Dedifferentiated amniotic fluid mesenchymal stem cell (primary cell): ENCODE measurements around the gene DHX35.
A peak's percentile ranks its signal among the peaks of the same experiment; 100 is the strongest.

ENCODE experiments used
- DNase-seq: peaks from one replicate; pipeline ENCODE4 v3.0.0-alpha.2; 2016; ENCODE audit errors: extremely low spot score

Gene DHX35, protein sequence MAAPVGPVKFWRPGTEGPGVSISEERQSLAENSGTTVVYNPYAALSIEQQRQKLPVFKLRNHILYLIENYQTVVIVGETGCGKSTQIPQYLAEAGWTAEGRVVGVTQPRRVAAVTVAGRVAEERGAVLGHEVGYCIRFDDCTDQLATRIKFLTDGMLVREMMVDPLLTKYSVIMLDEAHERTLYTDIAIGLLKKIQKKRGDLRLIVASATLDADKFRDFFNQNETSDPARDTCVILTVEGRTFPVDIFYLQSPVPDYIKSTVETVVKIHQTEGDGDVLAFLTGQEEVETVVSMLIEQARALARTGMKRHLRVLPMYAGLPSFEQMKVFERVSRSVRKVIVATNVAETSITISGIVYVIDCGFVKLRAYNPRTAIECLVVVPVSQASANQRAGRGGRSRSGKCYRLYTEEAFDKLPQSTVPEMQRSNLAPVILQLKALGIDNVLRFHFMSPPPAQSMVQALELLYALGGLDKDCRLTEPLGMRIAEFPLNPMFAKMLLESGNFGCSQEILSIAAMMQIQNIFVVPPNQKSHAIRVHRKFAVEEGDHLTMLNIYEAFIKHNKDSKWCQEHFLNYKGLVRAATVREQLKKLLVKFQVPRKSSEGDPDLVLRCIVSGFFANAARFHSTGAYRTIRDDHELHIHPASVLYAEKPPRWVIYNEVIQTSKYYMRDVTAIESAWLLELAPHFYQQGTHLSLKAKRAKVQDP

DNA sequence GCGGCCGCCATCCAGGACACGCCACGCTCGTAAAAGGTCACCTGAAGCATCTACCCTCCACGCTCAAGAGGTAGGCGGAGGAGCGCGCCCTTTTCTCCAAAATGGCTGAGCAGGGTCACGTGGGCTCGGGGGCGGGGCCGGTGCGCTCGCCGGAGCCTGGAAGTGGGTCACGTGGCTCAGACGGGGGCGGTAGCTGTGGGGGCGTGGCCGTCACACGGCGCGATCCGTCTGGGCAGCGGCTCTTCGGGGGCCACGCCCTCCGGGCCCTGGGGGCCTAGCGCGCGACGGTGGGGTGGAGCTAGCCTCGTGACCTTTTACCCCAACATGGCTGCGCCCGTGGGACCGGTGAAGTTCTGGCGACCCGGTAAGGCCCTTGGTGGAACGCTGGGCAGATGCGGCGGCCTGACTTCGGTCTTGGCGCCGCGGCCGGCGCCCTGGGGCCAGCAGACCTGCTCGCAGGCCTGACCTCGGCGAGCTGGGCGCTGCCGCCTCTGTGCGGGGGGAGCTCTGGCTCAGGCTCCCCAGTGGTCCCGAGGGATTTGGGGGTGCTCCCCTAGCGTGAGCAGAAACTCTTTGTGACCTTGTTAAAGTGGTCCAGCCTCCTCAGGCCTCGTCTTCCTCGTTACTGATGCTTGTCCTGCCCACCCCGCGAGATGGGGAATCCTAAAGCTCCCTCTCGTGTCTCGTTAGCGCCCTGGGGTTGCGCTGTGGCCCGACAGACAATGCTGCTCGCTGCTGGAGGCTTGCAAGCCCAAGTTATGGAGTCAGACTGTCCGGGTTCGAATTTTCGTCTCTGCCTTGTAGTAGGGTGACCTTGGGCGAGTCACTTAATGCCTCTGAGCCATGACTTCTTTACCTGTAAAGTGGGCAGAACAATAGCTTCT is at the start of gene DHX35:
DHX35 (plus strand) TSS at position 301 of the 884 bp plus-strand sequence; CDS start at position 325, 24 bp downstream.
- DNase-seq, result peak; percentile 94

DNA sequence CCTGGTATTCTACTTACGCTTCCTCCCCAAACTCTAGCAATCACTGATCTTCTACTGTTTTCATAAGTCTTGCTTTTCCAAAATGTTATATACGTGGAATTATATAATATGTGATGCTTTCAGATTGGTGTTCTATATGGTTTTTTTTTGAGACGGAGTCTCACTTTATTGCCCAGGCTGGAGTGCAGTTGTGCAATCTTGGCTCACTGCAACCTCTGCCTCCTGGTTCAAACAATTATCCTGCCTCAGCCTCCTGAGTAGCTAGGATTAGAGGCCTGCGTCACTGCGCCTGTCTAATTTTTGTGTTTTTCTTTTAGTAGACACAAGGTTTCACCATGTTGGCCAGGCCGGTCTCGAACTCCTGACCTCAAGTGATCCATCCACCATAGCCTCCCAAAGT is 46.8 kb upstream of the DHX35 start:
- no peak for DNase-seq

DNA sequence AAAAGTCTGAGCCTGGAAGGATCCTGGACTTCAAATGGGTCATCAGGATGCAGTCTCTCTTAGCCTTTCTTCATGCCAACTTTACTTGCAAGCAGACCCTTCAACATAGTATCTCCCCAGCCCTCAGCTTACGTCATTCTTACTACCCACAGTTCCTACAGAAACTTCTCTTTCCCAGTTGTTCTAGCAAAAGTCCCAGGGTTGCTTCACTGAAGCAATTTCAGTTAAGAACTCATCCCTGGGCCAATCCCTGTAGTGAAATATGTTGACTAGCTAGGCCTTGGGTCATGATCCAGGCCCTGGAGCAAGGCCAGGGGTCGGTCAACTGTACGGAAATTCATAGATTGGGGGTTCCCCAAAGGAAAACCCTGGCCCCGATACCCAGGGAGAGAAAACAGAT is 44.5 kb upstream of the DHX35 start:
- DNase-seq, result no peak

DNA sequence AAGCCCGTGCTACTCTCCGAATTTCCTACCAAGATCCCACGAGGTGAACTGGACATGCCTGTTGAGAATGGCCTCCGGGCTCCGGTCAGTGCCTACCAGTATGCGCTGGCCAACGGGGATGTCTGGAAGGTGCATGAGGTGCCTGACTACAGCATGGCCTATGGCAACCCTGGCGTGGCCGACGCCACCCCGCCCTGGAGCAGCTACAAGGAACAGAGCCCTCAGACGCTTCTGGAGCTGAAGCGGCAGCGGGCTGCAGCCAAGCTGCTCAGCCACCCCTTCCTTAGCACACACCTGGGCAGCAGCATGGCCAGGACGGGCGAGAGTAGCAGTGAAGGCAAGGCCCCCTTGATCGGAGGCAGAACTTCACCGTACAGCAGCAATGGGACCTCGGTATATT is 44.0 kb upstream of the DHX35 start:
- DNase-seq, result no peak

DNA sequence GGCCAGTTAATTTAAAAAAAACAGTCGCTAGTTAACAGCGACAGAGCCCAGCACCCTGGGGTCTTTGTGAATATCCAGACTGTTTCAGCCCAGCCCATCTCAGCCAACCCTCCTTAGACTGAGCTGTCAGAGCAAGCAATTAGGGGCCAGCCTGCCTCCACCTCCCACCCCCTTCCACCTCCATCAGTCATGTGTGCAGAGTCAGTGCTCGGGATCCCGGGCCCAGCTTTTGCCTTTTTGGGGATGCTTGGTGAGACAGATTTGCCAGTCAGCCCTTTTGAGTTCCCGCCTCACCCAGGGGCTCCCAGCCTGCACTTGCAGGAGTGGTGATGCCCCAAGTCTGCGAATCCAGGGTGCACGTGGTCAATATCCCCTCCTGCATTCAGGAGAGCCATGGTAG is 42.5 kb upstream of the DHX35 start:
- DNase-seq, result no peak

DNA sequence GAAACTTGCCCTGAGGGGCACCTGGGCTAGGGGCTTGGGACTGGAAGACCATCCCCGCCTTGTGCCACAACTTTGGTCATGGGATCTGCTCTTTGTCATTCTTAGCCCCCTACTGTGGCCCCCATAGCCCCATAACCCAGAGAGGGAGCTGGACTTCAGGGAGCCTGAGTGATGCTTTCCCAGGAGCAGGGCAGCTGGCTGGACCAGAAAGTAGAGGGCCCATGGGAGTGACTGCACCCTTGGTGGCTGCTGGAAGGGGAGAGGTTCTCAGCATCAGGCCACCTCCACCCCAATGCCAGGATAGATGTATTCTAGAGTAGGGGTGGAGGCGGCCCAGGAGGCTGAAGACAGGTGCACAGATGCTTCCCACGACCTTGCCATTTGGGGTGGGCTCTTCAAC is 41.7 kb upstream of the DHX35 start:
- no peak for DNase-seq

DNA sequence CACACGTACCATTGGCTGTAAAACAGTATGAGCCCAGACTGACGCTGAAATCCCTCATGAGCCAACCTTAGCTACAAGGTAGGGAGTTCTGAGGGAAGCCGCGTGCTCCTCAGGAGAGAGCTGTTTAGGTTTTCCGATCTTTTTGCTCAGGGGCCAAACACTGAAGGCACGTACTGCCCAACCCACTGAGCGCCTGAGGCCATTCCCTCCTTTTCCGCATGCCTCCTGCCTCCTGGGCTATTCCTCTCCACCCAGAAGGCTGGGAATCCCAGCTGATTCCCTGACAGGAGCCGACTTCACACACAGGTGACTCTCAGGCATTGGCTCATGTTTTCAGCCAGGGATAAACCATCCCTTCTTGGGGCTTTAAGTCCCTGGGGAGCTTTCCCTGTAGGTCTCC is 41.3 kb upstream of the DHX35 start:
- DNase-seq, result no peak

DNA sequence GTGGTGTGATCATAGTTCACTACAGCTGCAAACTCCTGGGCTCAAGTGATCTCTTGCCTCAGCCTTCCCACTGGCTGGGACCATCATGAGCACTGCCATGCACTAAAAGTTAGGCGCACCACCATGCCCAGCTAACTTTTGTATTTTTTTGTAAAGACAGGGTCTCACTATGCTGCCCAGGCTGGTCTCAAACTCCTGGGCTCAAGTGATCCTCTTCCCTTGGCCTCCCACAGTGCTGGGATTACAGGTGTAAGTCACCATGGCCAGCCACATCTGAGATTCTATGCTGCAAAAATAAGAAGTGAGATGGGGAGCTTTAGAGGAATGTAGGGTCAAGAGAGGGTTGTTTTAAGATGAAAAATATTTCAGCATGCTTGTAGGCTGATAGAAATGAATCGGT is 37.4 kb upstream of the DHX35 start:
- no peak for DNase-seq

DNA sequence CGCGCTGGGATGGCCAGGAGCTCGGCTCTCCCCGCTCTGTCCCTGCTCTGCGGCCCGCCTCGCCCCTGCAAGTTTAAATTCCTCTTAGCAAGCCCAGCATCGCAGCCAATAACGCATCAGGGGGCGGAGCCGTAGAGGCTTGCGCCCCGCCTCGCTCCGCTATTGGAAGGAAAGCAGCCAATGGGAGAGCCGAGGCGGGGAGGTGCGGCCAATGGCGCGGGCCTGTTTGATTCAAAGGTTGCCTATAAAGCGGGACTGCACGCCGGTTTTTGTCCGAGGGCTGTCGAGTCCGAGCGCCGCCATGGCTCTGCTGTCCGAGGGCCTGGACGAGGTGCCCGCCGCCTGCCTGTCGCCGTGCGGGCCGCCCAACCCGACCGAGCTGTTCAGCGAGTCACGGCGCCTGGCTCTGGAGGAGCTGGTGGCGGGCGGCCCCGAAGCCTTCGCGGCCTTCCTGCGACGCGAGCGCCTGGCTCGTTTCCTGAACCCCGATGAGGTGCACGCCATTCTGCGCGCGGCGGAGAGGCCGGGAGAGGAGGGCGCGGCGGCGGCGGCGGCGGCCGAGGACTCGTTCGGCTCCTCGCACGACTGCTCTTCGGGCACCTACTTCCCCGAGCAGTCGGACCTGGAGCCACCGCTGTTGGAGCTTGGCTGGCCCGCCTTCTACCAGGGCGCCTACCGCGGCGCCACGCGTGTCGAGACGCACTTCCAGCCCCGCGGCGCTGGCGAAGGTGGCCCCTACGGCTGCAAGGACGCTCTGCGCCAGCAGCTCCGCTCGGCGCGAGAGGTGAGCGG is 35.8 kb upstream of the DHX35 start, which contains the start of gene FAM83D:
FAM83D (plus strand) TSS at position 276 of the 792 bp plus-strand sequence; CDS start at position 302, 26 bp downstream.
- DNase-seq, result peak; percentile 96

DNA sequence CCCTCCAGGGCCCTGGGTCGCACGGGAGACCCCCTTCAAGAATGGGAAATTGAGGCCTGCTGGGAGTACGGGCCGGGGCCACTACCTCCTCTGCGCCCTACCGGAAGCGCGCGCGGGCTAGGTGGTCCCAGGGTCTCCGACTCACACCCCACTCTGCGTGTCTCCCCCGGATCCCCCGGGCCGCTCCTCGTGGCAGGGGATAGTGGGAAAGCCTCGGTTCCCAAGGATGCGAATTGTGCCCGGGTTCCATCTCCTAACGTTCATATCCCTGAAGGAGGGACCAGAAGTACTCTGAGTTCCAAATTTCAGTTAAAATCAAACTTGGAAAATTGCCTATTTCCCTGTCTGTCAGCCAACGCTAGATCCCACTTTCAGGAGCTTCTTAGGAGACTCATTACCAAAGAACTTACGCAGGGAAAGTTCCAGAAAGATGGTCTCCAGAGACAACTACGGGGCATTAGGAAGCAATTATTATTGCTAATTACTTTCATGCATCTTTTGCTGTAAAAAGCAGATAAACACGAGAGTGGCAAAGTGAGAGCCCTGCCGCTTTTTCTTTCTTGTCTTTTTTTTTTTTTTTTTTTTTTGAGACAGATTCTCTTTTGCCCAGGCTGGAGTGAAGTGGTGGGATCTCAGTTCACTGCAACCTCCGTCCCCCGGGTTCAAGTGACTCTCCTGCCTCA is 35.1 kb upstream of the DHX35 start:
- DNase-seq, result no peak

DNA sequence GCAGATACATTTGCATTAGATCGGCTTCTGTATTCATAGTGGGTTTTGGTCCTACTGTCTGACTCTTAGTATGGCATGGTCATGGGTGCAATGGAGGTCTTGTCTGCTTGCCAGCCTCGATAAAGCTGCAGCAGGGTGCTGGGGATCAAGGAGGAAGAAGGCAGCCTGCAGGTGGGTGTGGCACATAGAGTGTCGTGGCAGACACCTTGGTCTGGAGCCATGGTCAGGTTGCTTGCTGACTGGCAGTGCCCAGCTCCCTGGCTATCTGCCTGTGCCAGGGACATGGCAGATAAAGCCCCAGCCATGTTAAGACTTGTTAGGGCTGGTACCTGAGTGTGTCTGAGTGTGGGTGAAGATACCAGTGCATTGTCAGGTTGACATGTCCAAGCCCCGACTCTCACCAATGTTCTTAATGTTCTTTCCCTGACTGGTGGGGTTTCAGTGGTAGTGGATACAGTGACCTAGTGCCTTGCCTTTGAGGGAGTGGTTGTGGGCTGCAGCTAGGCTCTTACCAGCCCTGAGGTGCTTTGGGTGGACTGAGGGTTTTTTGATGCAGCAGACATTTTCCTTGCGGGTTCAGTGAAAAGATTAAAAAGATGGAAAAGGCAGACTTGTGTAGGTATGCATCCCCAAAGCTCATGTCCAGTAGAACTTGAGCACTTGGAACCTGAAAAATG is 34.1 kb upstream of the DHX35 start:
- DNase-seq, result no peak

DNA sequence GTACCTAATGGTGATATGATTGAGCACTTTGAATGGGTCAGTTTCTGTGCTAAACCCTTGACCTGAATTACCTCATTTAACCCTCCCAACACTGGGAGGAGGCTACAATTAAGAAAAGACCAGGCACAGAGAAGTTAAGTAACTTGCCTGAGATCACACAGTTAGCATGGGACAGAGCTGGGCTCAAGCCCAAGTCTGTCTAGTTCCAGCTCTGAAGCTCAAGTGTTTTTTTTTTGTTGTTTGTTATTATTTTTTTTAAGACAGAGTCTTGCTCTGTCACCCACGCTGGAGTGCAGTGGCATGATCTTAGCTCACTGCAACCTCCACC is 31.9 kb upstream of the DHX35 start:
- no peak for DNase-seq

DNA sequence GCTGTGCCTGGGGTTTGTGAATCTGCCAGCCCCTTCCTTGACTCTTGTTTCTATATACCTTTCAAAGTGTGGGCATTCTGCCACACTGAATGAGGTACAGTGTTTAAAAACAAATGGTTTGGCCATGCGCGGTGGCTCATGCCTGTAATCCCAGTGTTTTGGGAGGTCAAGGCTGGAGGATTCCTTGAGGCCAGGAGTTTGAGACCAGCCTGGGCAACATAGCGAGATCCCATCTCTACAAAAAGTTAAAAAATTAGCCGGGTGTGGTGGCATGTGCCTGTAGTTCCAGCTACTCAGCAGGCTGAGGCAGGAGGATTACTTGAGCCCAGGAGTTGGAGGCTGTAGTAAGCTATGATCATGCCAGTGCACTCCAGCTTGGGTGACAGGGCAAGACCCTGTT is 30.2 kb upstream of the DHX35 start:
- no peak for DNase-seq

DNA sequence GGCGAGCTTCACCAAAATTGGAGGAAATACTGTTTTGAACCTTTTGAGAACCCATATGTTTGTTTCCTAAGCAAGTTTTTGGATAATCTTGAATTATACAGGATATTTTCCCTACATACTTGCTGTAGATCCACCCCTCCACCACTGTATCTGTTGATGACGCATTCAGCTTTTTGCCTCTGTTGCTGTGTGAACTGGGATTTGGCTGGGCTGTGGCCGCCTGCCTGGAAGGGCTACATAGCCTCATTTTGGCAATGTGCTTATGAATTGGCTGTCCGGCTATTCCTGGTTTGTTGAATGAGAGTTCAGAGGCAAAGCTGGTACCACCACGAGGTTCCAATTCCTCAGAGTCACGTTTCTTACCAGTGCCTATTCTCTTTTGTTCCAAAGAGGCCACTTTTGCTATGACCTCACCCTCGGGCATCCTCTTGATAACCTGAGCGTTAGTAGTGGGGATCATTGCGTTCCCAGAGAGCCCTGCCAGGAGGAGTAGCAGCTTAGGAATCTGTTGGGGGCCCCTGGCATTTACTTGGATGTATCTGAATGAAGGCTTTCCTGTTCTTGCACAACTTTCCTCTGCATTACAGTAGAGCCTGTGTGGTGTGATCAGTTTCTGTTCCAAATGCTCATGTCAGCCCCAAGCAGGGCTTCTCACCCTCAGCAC is 29.6 kb upstream of the DHX35 start:
- DNase-seq, result no peak

DNA sequence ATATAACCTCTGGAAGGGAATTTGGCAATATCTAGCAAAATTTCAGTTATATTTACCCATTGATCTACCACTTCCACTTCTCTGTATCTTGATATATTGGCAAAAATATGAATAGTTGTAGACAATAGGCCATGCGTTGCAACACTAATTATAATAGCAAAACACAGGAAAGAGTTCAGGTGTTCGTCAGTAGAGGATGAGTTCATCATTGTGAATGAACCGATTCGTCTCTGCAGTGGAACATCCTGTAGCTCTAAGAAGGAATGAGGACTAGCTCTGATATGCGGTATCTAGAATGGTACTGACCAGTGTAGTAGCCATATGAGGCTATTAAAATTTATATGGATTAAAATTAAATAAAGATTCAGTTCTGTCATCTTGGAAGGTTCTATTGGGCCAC is 27.6 kb upstream of the DHX35 start:
- DNase-seq, result no peak

DNA sequence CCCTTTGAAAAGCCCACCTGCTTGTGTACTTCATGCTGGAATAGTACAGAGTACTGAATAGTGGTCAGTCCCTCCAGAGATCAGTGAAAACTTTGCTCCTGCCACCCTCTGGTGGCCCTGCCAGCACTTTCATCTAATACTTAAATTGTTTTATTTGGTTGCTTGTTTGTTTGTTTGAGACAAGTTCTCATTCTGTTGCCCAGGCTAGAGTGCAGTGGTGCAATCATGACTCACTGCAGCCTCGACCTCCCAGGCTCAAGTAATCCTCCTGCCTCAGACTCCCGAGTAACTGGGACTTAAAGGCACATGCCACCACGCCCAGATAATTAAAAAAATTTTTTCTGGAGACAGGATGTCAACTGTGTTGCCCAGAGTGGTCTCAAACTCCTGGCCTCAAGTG is 26.9 kb upstream of the DHX35 start:
- no peak for DNase-seq

DNA sequence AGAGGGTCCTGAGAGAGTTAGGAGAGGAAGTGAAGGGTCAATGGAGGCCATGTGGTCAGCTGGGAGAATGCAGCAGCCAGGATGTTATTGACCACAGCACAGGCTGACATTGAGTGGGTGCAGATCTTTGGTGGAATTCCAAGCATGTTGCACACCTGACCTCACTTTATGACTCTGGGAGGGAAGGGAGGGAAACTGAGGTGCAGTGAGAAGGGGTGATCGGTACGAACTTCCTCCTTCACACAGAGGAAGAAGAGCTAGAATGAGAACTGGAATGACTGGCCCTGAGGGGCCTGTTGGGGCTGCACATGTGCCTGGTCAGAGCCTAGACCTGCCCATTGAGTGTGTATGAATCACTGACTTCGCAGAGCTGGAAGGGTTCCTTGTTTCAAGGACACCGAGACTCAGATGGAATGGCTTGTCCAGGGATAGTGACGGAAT is 26.2 kb upstream of the DHX35 start:
- no peak for DNase-seq

DNA sequence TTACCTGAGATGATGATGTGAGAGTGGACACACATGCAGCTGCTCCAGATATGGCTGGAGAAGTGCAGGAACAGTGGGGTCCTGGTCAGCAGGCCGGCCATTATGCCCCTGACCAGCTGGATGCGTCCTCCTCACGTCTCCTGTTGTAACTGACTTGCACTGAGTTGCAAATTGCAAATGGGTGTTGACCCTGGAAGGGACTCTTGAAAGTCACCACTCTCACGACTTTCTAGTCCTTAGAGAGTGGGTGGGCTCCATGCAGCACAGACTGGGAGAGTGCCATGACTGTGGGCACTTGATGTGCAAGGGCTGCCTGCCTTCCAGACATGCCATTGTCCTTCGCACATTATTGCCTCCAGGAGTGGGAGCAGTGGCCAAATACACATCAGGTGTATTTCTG is 25.1 kb upstream of the DHX35 start:
- no peak for DNase-seq

DNA sequence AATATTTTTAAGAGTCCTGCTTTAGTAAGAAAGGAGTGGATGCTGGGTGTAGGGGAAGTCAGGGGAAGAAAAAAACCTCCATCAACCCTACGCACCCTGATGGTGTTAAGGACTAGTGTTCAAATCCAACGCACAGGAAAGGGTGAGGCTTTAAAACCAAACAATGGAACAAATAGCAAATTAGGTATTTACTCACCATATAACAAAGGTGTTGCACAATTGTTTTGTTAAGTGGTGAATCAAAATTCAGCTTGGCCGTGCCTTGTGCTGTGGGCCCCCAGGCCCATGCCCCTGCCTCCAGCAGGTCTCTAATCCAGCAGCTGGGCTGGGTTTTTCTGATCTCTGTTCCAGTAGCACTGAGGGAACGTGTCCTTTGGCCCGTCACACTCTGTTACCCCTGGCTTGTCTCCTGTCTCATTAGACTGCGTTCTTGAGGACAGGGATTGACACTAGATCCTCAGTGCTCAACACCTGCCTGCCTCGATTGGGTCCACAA is 24.1 kb upstream of the DHX35 start:
- no peak for DNase-seq

DNA sequence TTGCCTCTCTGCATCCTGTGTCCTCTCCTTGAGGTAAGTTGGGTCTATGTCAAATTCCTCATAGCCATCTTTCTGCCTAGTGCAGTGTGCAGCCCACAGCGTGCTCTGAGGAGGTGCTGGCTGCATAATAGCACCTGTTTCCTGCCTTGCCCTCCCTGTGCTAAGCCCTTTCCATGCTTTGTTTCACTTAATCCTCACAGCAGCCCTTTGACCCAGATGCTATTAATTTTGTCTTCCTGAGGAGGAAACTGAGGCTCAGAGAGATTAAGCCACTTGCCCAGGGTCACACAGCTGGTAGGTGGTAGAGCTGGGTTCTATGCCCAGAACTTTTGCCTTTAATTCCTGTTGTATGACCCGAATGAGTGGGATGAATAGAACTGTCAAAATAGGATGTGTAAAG is 22.5 kb upstream of the DHX35 start:
- no peak for DNase-seq
